GM18909 (cell line): ENCODE results near the gene PARVB.
A peak's percentile ranks its signal among the peaks of the same experiment; 100 is the strongest.

Source experiments
- ATAC-seq: cut with Tn5 transposase; IDR thresholded peaks from one replicate; pipeline ENCODE4 v1.9.1; 2021; ENCODE audit warnings: mild to moderate bottlenecking; ENCODE audit not compliant: unreplicated experiment, poor library complexity

PARVB gene

DNA sequence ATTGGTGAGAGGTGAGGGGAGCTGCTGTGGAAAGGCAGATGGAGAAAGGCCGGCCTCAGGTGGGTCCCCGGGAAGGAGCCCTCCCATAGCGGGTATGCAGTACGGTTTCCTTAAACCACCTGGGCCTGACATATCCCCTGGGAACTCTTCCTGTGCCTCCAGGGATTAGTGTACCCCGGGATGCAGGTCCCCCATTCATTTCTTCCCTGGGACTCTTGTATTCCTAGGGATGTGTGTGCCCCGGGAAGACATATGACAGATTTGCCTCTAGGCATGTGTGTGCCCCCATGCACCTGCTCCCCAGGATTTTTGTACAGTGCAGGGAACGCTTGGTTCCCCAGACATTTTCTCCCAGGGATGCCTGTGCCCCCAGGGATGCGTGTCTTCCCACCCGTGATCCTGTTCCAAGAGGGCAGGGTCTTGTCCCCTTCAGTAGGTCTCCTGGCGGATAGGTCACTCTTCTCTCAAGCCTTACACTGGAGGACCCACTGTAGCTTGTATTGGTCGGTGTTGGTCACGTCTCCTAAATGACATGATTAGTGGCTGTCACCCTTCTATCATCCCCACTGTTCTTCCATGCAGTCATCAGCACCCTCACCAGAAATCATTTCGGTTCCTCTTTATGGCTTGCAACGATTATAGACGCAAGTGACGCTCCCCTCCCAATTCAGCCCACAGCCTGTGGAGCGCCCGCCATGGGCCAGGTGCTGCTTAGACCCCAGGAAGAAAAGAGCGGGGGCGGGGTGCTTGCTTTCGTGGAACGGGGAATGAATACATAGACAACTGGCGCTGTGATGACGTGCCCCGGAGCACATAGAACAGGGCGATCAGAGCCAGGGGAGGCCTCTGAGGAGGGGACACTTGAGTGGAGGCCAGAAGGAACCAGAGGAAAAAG is 1.3 kb downstream of the PARVB start:
- ATAC-seq, result peak; percentile 46

DNA sequence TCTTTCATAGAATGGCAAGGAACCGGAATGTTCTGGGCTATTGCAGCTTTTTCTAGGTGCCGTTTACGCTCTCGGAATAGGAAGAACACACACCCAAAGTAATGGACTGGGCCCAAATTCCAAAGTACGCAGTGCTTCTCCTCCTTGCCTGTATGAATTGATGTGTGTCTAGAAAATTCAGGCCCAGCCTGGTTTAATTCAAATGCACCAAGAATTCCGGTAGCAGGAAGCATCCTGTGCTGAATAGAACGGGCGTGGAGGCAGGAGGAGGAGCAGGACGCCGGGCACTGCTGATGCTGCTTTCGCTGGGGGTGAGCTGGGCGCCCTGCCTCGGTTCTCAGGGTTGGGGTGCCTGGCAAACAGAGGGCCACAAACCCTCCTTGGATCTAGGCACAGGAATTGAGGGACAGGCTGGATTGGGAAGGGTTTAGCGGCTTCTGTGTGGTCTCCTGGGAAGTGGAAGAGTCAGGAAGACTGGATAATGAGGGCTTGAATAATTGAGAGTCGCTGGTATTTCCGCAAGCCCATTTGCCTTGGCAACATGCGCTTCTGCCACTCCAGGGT is 2.0 kb downstream of the PARVB start:
- no peak for ATAC-seq

DNA sequence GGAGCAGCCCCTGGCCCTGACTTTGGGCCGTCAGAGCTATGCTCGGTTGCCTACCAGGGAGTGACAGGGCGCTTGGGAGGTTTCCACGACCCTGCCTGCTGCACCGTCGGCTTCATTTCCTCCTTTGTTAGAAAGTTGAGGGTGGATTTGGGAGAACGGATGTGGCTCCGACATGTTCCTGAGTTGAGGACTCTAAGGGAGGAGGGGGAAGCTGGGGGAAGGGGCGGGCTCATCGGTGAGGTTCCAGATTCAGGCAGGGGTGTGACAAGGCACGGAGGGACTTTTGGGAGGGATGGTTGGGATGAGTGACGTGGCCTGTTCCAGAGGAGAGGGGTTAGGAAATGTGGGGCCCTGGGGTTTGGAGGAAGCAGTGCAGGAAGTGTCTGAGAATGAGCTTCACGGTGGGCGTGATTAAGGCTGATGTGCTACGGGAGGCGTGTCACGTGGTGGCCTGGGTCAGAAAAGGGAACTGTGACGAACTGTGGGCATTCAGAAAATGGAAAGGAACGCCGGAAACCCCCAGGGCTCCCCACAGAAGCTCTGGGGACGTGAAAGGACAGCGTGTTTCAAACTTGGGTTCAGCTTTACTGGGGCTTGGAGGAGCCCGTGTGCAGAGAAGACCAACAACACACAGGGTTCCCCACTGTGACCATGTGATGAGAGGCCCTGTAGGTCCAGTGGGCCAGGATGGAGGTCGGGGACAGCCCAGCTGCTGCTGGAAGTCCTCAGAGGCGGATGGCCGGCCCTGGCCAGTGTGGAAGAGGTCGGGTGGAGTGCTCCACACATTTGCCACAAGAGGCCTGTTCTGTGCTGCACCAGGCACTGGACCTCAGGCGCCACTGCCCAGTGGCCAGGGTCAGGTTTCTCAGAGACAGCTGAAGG is 2.8 kb downstream of the PARVB start:
- ATAC-seq, result peak; percentile 49

DNA sequence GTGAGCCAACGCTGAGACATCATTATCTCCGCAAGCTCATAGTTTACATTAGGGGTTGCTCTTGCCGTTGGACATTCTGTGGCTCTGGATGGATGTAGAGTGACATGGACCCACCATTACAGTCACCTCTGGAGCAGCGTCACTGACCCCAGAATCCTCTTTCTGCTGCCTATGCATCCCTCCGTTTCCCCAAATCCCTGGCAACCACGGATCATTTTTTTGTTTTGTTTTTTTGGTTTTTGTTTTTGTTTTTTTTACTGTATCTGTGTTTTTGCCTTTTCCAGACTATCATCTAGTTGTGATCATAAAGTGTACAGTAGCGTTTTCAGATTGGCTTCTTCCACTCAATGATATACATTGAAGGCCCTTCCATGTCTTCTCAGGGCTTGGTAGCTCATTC is 4.0 kb downstream of the PARVB start:
- no peak for ATAC-seq

DNA sequence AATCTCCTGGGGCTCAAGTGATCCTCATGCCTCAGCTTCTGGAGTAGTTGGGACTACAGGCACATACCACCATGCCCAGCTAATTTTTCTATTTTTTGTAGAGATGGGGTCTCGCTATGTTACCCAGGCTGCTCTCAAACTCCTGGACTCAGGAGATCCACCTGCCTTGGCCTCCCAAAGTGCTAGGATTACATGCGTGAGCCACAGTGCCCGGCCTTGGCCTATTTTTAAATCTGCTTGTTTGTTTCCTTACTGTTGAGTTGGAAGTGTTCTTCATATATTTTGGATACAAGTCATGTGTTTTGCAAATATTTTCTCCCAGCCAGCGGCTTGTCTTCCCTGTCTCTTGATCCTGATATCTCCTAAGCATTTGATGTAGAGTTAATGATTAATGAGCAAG is 5.0 kb downstream of the PARVB start:
- no peak for ATAC-seq

DNA sequence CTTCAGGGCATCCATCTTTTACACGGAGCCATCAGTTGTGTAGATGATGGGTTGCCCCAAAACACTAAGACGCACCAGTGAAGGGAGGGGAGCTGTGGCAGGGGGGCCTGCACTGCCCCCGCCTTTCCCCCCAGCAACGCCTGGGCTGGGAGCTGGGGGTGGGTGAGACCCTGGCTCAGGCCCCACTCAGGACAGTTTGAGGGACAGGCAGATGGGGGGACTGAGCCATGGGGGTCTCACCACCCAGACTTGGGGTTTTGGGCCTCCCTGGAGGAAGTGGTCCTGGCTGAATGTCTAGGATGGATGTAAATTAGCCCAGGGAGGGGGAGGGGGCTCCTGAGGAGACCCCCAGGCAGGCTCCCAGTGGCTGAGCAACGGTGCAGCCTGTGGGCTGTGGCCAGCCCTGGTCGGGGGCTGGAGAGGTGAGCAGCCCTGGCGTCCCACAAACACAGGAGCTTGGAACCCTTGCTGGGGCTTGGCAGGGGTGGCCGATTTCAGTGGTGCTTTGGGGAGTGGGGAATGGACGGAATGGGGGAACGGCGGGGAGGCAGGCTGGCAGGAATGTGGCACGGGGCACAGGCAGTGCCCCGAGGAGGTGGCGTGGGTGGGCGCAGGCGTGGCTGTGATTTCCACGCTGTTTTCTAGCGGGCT is 6.1 kb downstream of the PARVB start:
- ATAC-seq, result no peak

DNA sequence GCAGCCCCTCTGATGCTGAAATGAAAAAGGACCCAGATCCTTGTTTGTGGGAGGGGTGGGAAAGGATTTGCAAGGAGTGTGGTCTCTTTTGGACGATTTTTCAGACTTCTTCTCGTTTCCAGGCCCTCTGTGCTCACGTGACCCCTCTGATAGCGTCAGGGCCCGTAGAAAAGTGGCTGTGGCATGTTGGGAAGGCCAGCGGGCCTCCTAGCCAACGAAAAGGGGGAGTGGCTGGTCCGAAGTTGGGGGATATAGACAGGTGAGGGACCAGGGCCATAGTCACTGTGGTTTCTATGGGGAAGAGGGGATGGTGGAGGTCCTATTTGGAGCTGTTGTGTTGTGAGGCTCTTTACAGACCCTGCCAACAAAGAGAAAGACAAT is 6.6 kb downstream of the PARVB start:
- no peak for ATAC-seq

DNA sequence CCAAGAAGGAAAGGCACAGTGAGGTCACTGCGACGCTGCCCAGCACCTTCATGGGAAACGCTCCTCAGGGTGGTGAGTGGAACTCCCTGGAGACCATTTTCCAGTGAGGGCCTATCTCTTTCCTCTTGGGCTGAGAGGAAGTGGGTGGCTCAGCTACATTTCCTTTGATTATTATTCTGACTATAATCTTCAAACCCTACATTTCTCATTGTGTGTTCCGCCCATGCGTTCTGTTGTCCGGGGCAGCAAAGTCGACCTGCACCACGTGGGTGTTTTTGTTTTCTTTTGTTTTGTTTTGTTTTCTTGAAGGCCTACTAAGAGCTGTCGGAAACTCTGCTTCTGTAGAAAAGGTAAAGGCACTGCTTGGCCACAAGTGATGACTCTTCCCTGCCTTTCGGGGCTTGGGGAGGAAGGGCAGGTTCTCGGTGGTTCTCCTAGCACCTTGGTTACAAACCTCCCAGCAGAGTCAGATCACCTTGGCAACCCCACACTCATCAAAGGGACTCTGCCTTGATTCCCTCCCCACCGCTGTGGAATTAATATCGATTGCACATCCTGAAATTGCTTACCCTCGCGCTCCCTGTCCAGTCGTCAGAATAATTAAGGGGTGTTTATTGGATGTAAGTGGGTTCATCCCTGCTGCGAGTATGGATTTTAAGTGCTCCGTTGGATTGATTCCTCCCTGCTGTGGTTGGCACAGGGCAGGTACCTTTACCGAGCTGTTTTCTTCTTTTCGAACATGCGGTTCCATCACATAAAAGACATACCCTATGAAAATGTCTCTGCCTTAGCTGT is 7.3 kb downstream of the PARVB start:
- no peak for ATAC-seq

DNA sequence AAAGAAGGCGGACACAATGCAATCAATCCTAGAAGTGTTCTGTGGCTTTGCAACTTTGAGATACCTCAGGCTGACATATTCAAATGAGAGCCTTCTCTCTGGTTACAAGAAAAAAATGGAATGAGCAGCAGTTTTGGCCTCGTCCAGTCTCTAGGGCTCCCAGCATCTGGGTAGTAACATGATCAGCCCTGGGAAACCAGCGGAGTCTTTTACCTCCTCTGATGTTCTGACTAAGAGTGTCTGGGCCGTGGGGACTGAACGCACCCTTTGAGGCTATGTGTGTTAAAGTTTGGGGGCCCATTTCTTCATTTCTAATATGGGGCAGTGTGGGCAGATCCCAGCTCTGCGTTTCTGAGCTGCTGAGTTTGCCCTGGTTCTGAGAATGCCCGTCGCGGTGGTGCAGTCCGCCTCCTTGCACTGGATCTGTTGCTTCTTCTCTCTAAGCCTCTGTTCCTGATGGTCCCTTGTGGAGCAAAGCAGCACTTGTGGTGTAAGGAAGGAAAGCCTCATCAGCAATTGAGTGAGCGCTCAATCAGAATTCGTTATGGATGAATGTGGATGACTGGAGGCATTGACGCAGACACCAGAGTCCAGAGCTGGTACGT is 8.1 kb downstream of the PARVB start:
- no peak for ATAC-seq

DNA sequence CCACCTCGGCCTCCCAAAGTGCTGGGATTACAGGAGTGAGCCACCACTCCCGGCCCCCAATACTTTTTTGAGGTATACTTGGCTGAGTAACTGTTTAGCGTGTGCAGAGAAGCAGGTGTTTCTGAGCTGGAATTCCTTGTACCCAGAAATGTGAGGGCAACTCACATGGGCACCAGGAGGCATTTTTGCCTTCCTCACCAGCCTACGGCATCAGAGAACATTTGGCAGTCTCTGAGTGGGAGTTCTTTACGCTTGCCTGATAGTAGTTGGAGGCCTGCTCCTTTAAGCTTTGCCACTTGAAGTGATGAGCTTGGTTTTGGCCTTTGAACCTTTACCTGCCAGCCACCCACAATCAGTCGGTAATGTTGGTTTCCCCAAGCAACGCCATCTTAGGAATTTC is 9.2 kb downstream of the PARVB start:
- no peak for ATAC-seq

DNA sequence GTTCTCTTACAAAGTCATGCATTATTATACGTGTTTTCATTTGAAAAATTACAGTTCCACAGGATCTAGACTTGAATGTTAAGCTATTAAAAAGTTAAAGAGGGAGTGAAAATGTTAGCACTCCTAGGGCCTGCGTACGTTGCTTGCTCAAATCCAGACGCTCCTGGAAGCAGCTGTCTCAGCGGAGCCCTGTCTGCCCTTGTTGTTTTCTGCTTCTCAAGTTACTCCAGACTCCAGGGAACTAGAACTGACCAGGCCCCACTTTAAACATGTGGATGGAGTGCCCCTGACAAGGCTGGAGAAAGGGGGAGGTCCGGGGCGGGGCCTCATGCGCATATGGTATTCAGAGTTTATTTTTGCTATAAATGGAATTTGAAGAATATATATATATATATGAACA is 9.6 kb downstream of the PARVB start:
- no peak for ATAC-seq

DNA sequence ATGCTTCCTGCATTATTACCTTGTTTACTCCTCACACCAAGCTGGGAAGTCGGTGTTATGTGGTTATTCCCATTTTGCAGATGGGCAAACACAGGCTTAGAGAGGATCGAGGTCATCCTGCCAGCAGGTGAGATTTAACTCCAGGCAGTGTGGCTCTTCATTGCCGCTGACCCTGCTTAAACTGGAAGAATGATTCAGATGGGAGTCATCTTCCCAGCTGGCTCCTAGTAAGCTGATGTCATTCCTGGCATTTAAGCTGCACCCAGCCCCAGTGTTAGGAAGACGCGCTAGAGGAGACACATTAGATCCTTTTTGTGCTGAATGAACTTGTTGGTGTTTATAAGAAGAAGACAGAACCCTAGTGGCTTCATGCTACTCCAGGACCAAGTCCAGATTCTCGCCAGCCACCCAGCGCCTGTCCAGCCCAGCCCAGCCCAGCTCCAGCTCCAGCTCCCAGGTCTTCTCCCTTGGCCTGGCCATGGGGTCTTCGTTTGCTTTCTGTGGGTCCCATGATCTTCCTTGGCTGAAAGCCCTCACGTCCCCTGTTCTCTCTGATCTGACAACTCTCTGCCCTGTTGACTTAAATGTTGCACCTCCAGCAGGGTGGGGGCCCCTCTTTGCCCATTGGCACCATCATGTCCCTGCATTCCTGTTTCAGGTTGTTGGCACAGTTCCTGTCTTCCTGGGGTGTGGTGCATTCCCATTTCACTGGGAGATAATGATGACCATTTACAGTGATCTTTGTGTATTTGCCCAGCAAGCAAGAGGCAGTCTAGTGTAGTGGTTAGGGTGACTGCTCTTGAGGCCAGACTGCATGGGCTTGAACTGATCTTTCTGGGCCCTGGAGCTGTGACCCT is 13.6 kb downstream of the PARVB start:
- ATAC-seq, result no peak

DNA sequence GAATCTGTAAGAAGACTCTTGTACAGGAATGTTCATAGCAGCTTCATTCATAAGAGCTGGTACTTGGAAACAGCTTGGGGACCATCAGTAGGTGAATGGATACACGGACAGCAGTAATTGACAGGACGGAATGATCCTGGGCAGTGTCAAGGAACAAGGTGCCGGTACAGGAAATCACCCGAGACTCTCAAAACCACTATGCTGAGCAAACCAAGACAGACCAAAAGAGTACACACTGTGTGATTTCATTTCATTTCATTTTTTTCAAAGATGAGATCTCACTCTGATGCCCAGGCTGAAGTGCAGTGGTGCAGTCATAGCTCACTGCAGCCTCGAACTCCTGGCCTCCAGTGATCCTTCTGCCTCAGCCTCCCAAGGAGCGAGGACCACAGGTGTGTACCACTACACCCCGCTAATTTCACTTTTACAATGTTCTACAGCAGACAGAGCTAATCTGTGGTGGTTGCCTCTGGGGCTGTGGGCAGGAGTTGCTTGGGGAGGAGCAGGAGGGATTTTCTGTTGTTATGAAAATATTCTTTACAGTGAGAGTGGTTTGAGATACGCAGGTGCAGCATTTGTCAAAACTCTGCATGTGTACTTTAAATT is 15.6 kb downstream of the PARVB start:
- no peak for ATAC-seq

DNA sequence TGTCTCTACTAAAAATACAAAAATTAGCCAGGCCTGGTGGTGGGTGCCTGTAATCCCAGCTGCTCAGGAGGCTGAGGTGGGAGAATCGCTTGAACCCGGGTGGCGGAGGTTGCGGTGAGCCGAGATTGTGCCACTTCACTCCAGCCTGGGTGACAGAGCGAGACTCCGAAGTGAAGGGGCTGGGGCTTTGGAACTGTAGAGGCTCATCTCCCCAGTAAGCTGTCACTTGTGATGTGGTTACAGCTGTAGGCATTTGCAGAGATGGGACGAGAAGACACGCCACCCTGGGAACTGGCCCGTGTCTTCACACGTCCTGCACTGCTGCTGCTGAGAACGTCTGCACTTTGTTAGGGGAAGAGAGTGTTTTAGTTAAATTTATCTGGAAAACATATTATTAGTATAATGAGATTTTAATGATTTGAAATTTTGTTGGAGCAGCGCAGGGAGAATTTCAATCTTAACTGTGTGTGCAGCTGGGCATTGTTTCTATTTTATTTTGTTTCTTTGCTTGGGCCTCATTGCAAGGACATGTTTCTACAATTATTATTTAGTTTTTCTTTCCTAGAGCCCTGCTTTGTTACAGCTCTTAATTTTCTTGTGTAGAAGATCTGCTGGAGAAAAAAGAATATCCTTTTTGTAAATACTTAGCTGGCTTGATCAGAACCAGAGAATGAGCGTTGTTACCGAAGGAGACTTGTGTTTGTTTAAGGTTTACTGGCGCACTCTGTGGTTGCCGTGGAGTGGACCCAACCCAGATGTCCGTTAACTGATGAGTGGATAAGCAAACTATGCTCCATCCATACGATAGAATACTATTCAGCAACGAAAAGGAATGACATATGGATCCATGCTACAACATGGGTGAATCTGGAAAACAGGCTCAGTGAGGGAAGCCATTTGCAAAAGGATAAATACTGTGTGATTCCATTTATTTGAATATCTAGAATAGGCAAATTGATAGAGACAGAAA is 18.4 kb downstream of the PARVB start:
- ATAC-seq, result peak; percentile 61

DNA sequence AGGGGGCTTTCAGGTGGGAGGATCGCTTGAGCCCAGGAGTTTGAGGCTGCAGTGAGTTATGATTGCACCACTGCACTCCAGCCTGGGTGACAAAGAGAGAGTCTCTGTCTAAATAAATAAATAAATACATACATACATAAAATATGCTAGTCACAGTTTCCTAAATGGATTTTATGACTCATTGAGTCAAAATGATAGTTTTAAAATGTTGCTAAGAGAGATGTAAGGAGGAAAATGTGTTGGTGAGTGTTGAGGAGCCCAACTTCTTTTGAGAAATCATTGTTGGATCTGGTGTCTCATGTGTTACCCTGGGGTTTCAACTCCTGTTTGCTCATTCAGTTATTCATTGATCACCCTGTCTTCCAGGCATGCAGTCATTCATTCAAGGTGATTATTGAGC is 21.0 kb downstream of the PARVB start:
- no peak for ATAC-seq

DNA sequence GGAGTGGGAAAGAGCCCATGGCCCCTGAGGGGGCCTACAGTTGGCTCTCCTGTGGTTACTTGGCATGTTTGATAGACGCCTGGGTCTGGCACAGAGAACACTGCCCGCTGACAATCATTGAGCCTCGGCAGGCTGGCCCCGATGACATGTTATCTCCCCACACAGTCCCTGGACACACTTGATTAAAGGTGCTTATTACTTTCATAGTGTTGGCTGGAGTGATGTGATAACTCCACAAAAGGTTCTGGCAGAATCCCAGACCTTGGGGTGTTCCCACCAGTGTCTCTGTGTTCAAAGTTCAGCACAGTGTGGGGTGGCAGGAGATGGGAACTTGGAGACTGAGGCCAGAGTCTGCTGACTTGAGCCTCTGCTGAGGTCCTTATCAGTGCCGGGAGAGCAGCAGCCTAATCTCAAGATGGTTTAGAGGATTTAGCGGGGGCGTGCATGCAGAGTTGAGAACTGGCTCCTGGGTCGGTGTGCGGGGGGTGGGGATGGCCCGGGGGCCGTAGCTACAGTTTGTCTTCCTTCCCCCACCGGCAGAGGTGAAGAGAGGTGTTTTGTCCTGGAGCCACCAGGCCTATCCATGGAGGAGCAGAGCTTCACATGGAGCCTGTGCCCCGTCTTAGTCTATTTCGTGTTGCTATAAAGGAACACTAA is 22.5 kb downstream of the PARVB start:
- no peak for ATAC-seq

DNA sequence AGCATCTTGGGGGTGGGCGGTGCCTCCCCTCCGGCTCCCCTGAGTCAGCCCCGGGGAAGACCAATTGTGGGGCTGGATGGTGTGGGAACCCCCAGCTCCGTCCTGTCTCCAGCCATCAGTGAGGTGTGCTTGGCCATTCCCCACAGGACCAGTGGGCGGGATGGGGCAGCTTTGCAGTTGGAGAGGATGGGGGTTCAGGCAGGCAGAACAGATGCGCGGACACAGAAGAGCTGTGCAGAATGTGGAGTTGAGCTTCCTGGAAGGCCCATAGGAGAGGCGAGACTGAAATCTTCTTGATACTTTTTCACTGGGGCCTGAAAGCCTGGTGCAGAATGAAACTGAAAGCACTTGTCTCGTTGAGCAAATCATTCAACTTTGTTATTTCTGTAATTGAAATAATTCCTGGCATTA is 23.8 kb downstream of the PARVB start:
- ATAC-seq, result no peak
